PC-3 (cell line): Measurements from ENCODE around the gene TLCD2. TPM values are rescaled to one million over a fixed set of nuclear protein-coding genes. Genes with fewer than 3 reads are reported as not detected.

Source experiments
- ATAC-seq: fragments of 200-7000 bp; cut with Tn5 transposase; 2 replicates; pipeline ENCODE4 v1.9.1; 2020; ENCODE audit warnings: mild to moderate bottlenecking, moderate library complexity
- BruUV-seq: library from RNA; stranded (reverse); fragments of 400-500 nt; replicated peaks from 2 replicates; lab custom pipeline; 2021; lab: Mats Ljungman, UMichigan
- CTCF ChIA-PET: fragments of 300-600 bp; sonication (Branson Sonifier 250); formaldehyde crosslinking; loops from one replicate; lab custom pipeline; 2022; ENCODE audit warnings: antibody characterized with exemption; lab: Charles Lee
- POLR2A ChIA-PET: fragments of 300-600 bp; sonication (Branson Sonifier 250); formaldehyde crosslinking; loops from one replicate; lab custom pipeline; 2022; ENCODE audit warnings: antibody characterized with exemption; ENCODE audit not compliant: unreplicated experiment; lab: Charles Lee
- DNase-seq: peaks from one replicate; pipeline ENCODE4 v3.0.0-alpha.2; 2015
- H2AFZ ChIP-seq: fragments of 300-600 bp; sonication (generic); 2 replicates; pipeline ENCODE4 v1.6.0; 2016; ENCODE audit warnings: antibody characterized with exemption, low read length
- H3F3A ChIP-seq: fragments of 300-600 bp; sonication (generic); one replicate; pipeline ENCODE4 v1.6.0; 2017; ENCODE audit warnings: antibody characterized with exemption, low read length, control low read depth, mild to moderate bottlenecking; ENCODE audit not compliant: unreplicated experiment
- H3K27ac ChIP-seq: fragments of 300-600 bp; sonication (generic); 2 replicates; pipeline ENCODE4 v1.5.1; 2016; ENCODE audit warnings: mild to moderate bottlenecking, low read length
- H3K27me3 ChIP-seq: fragments of 300-600 bp; sonication (generic); 2 replicates; pipeline ENCODE4 v1.6.1; 2016; ENCODE audit warnings: low read length, mixed read lengths
- H3K36me3 ChIP-seq: fragments of 300-600 bp; sonication (generic); 2 replicates; pipeline ENCODE4 v1.6.1; 2016; ENCODE audit warnings: low read depth, mixed run types, low read length, mixed read lengths
- H3K4me1 ChIP-seq: fragments of 300-600 bp; sonication (generic); 2 replicates; pipeline ENCODE4 v1.5.1; 2016; ENCODE audit warnings: low read length; ENCODE audit not compliant: insufficient read depth
- H3K4me2 ChIP-seq: fragments of 300-600 bp; sonication (generic); 2 replicates; pipeline ENCODE4 v1.6.0; 2016; ENCODE audit warnings: low read length
- H3K4me3 ChIP-seq: fragments of 300-600 bp; sonication (generic); 2 replicates; pipeline ENCODE4 v1.5.1; 2016; ENCODE audit warnings: mild to moderate bottlenecking, low read length, mixed read lengths
- H3K79me2 ChIP-seq: fragments of 300-600 bp; sonication (generic); 2 replicates; pipeline ENCODE4 v1.6.1; 2017; ENCODE audit warnings: low read length, mixed read lengths
- H3K9ac ChIP-seq: fragments of 300-600 bp; sonication (generic); 2 replicates; pipeline ENCODE4 v1.6.0; 2016; ENCODE audit warnings: mild to moderate bottlenecking, low read length
- H3K9me2 ChIP-seq: fragments of 300-600 bp; sonication (generic); replicated peaks from 2 replicates; pipeline ENCODE4 v1.6.1; 2016; ENCODE audit warnings: mixed run types, low read length, mixed read lengths
- H3K9me3 ChIP-seq: fragments of 300-600 bp; sonication (generic); 2 replicates; pipeline ENCODE4 v1.6.1; 2016; ENCODE audit warnings: low read length, mixed read lengths
- H4K20me1 ChIP-seq: fragments of 300-600 bp; sonication (generic); 2 replicates; pipeline ENCODE4 v1.6.1; 2016; ENCODE audit warnings: low read length, mixed read lengths
- EZH2 ChIP-seq: fragments of 300-600 bp; sonication (generic); IDR thresholded peaks from one replicate; pipeline ENCODE4 v1.6.1; 2017; ENCODE audit warnings: antibody characterized with exemption, mild to moderate bottlenecking, low read length; ENCODE audit not compliant: unreplicated experiment
- EZH2phosphoT487 ChIP-seq: fragments of 300-600 bp; sonication (generic); IDR thresholded peaks from 2 replicates; pipeline ENCODE4 v1.6.1; 2018; ENCODE audit warnings: mild to moderate bottlenecking, antibody characterized with exemption, low read length, borderline replicate concordance
- intact Hi-C: fragments of 100-400 bp; cut with micrococcal nuclease; formaldehyde crosslinking; loops from 2 replicates; pipeline ENCODE4 v1.9.0; 2023
- total RNA-seq: library from RNA; depleted of rRNA; stranded (reverse); fragments of >200 nt; gene quantifications from 2 replicates; pipeline ENCODE4 v1.2.3, GENCODE V29; 2014
- TF ChIP-seq, protein P1 (sequence below): fragments of 300-600 bp; sonication (generic); conservative IDR thresholded peaks from 2 replicates; pipeline ENCODE4 v1.5.1; 2017; ENCODE audit warnings: antibody characterized with exemption, low read depth, mild to moderate bottlenecking, low read length

TLCD2 gene
- total RNA-seq, 1 experiment from 2014 or later, result 0.77 TPM

DNA sequence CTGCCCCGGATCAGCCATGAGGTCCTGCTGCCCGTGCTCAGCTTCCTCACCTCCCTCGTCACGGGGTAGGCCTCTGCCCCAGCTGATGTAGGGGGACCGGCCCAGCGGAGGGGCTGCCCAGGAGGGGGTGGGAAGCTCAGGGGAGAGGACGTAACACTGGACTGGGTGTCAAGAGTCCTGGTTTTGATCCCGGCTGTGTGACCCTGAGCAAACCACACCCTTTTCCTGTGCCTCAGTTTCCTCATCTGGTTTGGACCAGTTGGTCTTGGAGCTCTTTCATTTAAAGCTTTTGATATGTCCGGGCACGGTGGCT is 21.0 kb upstream of the TLCD2 start:
- Histone ChIP-seq H3F3A (no peaks in the 10 kb centered on the region), H3K36me3 (no peaks in the 10 kb centered on the region), H3K9me2 (no peaks in the 10 kb centered on the region), H3K9me3 (no peaks in the 10 kb centered on the region), H3K9ac (no peak overlapping the region), H3K4me2 (no peak overlapping the region), H3K27ac (no peak overlapping the region), H3K4me3 (no peak overlapping the region), H3K79me2 (0 out of 2 replicates have a peak, but pooled peaks cover 3% of the 10 kb centered on the region), H2AFZ (no peak overlapping the region), H3K27me3 (no peaks in the 10 kb centered on the region), H4K20me1 (no peaks in the 10 kb centered on the region), H3K4me1 (no peaks in the 10 kb centered on the region)
- intact Hi-C loops, result no loop called here
- ATAC-seq (no peak), DNase-seq (no peak)
- POLR2A ChIA-PET, result no interaction called here
- CTCF ChIA-PET, result no interaction called here
- TF ChIP-seq, protein P1, sequence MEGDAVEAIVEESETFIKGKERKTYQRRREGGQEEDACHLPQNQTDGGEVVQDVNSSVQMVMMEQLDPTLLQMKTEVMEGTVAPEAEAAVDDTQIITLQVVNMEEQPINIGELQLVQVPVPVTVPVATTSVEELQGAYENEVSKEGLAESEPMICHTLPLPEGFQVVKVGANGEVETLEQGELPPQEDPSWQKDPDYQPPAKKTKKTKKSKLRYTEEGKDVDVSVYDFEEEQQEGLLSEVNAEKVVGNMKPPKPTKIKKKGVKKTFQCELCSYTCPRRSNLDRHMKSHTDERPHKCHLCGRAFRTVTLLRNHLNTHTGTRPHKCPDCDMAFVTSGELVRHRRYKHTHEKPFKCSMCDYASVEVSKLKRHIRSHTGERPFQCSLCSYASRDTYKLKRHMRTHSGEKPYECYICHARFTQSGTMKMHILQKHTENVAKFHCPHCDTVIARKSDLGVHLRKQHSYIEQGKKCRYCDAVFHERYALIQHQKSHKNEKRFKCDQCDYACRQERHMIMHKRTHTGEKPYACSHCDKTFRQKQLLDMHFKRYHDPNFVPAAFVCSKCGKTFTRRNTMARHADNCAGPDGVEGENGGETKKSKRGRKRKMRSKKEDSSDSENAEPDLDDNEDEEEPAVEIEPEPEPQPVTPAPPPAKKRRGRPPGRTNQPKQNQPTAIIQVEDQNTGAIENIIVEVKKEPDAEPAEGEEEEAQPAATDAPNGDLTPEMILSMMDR, result no peak
- TF ChIP-seq EZH2 (no peak), EZH2phosphoT487 (no peak)
- BruUV-seq, result no TSS peak

DNA sequence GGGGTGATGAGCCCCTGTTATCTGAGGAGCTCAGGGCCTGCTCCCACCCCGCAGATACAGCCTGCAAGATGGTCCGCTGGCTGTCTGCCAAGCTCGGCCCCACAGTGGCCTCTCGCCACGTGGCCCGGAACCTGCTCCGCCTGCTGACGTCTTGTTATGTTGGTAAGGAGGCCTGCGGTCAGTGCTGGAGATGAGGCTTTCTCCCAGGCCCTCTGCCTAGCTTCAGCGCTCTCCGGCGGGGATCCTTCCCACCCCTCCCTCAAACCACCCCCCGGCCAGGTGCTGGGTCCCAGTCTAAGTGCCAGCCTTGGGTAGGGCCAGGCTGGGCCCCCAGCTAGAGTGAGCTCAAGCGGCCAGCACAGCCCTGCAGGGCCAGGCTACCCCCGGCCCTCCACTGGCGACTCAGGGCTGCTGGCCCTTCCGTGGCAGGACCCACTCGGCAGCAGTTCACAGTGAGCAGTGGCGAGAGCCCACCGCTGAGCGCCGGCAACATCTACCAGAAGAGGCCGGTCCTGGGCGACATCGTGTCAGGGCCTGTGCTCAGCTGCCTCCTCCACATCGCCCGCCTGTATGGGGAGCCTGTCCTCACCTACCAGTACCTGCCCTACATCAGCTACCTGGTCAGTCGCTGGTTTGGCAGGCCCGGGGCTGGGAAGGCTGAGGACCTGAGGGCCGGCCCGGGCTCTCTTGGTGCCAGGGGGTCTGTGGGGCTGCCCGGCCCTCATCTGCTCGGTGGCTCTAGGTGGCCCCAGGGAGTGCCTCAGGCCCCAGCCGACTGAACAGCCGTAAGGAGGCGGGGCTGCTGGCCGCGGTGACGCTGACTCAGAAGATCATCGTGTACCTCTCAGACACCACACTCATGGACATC is 20.4 kb upstream of the TLCD2 start:
- Histone ChIP-seq H3K4me2 (no peak overlapping the region), H3K9me2 (no peaks in the 10 kb centered on the region), H3K36me3 (no peaks in the 10 kb centered on the region), H4K20me1 (no peaks in the 10 kb centered on the region), H3K4me3 (no peak overlapping the region), H3K9ac (no peak overlapping the region), H3K27ac (no peak overlapping the region), H3K79me2 (peaks cover 9% of the 10 kb centered on the region; the same call in 1 of the 2 replicates), H3K27me3 (no peaks in the 10 kb centered on the region), H3F3A (no peaks in the 10 kb centered on the region), H2AFZ (no peak overlapping the region), H3K4me1 (peaks cover 1% of the 10 kb centered on the region; the same call in 1 of the 2 replicates), H3K9me3 (no peaks in the 10 kb centered on the region)
- no peak for TF ChIP-seq EZH2phosphoT487
- DNase-seq, result no peak
- ATAC-seq, result no peak; the same call in 1 of the 2 replicates
- no TSS peak for BruUV-seq
- intact Hi-C loops, result no loop called here
- CTCF ChIA-PET, result no interaction called here
- POLR2A ChIA-PET, result no interaction called here

DNA sequence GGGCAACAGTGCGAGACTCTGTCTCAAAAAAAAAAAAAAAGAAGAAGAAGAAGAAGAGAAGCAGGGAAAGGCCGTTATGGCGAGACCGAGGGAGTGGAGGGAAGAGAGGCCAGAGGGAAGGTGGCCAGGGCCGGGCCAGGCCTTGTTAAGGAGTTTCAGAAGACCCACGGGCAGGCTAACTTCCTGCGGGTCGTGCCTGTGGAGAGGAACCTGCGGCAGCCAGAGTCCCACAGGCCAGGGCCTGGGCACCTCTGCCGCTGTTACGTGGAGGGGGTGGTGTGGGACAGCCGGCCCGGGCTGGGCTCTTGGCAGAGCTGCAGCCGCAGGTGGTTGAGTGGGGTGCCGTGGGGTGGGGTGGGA is 19.8 kb upstream of the TLCD2 start:
- no peaks in the 10 kb centered on the region for H3K9me2 ChIP-seq
- no peak overlapping the region for H3K4me2 ChIP-seq
- H3K36me3 ChIP-seq, result no peaks in the 10 kb centered on the region
- H3K9ac ChIP-seq, result no peak overlapping the region
- H3K4me3 ChIP-seq, result no peak overlapping the region
- H2AFZ ChIP-seq, result no peak overlapping the region
- H3K9me3 ChIP-seq, result no peaks in the 10 kb centered on the region
- BruUV-seq, result no TSS peak
- H3K27me3 ChIP-seq, result no peaks in the 10 kb centered on the region
- POLR2A ChIA-PET, result no interaction called here
- ATAC-seq (no peak), DNase-seq (no peak)
- peaks cover 15% of the 10 kb centered on the region; the same call in 1 of the 2 replicates for H3K79me2 ChIP-seq
- TF ChIP-seq, protein P1, result no peak
- no peak for TF ChIP-seq EZH2
- TF ChIP-seq EZH2phosphoT487, result no peak
- H3K4me1 ChIP-seq, result peaks cover 7% of the 10 kb centered on the region; the same call in 1 of the 2 replicates
- no peaks in the 10 kb centered on the region for H3F3A ChIP-seq
- H3K27ac ChIP-seq, result no peak overlapping the region
- H4K20me1 ChIP-seq, result no peaks in the 10 kb centered on the region
- intact Hi-C loops, result no loop called here
- CTCF ChIA-PET, result no interaction called here
